Thymus (tissue), 11 donors: Measurements from ENCODE around the gene TBC1D9. TPM values are rescaled to one million over a fixed set of nuclear protein-coding genes. Genes with fewer than 3 reads are reported as not detected.
"Not testable (repeated sequence)": the region's sequence is repeated elsewhere in the genome, so short reads cannot be mapped to it uniquely, and the experiment has no call there.

Experiments used
- DNase-seq, 9 donors: peaks; one replicate each; pipeline ENCODE4 v3.0.0-alpha.2; 2013; ENCODE audit warnings: low spot score in 9 of 9, low read depth in 6 of 9, missing footprints in 1 of 9
- H3K27ac ChIP-seq, 2 donors: one replicate each; pipeline ENCODE4 v1.5.1; 2013; ENCODE audit warnings: control low read depth in 1 of 2, low read depth in 1 of 2, low read length in 1 of 2, mild to moderate bottlenecking in 1 of 2, moderate library complexity in 1 of 2
- H3K27me3 ChIP-seq, 2 donors: one replicate each; pipeline ENCODE4 v1.5.1; 2013; ENCODE audit warnings: low read length in 1 of 2; ENCODE audit not compliant: control insufficient read depth in 2 of 2, insufficient read depth in 1 of 2
- H3K36me3 ChIP-seq, 2 donors: one replicate each; pipeline ENCODE4 v1.5.1; 2013; ENCODE audit warnings: low read length in 1 of 2, mild to moderate bottlenecking in 1 of 2, moderate library complexity in 1 of 2; ENCODE audit not compliant: control insufficient read depth in 2 of 2, insufficient read depth in 2 of 2
- H3K4me1 ChIP-seq, 2 donors: one replicate each; pipeline ENCODE4 v1.5.1; 2013; ENCODE audit warnings: low read length in 2 of 2; ENCODE audit not compliant: control insufficient read depth in 2 of 2, insufficient read depth in 2 of 2
- H3K4me3 ChIP-seq, 2 donors: one replicate each; pipeline ENCODE4 v1.5.1; 2013; ENCODE audit warnings: low read length in 2 of 2, control low read depth in 1 of 2, mild to moderate bottlenecking in 1 of 2
- H3K9me3 ChIP-seq, 2 donors: one replicate each; pipeline ENCODE4 v1.5.1; 2013; ENCODE audit warnings: low read length in 1 of 2, mild to moderate bottlenecking in 1 of 2; ENCODE audit not compliant: control insufficient read depth in 2 of 2, insufficient read depth in 1 of 2
- WGBS: extraction: QIAGEN DNeasy Blood & Tissue Kit; methylation state at CpG from one replicate; pipeline ENCODE4 v1.1.7; 2013; 5-methylcytosine and 5-hydroxymethylcytosine counted together
- polyA plus RNA-seq: library from polyadenylated mRNA; stranded (reverse); fragments of 200-250 nt; gene quantifications from one replicate; pipeline ENCODE4 v1.2.3, GENCODE V29; 2013
- total RNA-seq: library from RNA; stranded (reverse); fragments of 120-200 nt; gene quantifications from one replicate; pipeline ENCODE4 v1.2.4, GENCODE V29; 2013
- donor health status: healthy.

The TBC1D9 gene
- total and polyA plus RNA-seq, 2 donors = 4.7 to 10.7 TPM

DNA sequence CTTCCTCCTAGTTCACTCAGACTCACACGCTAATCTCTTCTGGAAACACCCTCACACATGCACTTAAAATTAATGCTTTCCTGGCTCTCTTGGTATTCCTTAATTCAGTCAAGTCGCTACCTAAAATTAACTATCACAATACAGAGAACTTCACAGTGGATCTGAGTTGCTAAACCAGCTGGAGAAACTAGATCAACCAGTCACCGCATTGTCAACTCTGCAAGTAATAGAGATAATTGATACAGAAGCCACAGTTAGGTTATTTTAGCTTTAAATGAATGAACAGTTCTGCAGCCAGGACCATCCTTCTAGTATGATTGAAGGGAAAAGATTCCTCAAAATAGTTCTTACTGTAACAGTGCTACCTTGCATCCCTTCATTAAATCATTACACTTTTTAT, 6.0 kb upstream of the TBC1D9 start:
- H3K27me3 ChIP-seq = peaks cover 3 to 17% of the 10 kb centered on the region in 2 donors
- H3K4me1 ChIP-seq = no peaks in the 10 kb centered on the region
- no peaks in the 10 kb centered on the region for H3K9me3 ChIP-seq
- WGBS = 97% methylated on average over 3 of the region's 3 CpGs
- no peaks in the 10 kb centered on the region for H3K36me3 ChIP-seq
- no peak overlapping the region for H3K27ac ChIP-seq
- no peak for DNase-seq
- H3K4me3 ChIP-seq = no peak overlapping the region

DNA sequence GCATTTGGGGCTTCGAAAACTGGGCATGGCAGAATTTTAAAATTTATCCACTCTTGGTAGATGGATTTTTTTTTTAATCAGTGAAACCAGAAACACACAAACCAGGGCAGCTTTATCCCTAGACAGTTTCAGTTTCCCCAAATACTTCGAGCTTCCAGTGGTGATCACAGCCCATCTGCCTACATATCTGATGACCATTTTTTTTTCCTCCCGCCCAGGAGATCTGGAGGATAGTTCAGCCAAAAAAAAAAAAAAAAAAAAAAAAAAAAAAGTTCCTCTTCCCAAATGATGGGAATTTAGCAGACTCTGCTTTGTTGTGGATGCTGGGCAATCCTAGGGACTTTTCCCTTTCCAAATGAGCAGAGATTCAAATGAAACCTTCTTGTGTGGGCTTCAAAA, 1.0 kb upstream of the TBC1D9 start:
- H3K27ac ChIP-seq = peak overlapping the region in 1 of 2 donors; percentile 81
- peaks cover 6 to 8% of the 10 kb centered on the region in 2 donors for H3K4me1 ChIP-seq
- 52% methylated on average over 3 of the region's 3 CpGs for WGBS

GRCh38 chr4:140755774-140756318, 339 bp downstream of the TBC1D9 start:
- H3K9me3 ChIP-seq = no peaks in the 10 kb centered on the region
- peaks cover 26 to 56% of the 10 kb centered on the region in 2 donors for H3K27me3 ChIP-seq
- peak overlapping the region; percentile 41 to 48 for H3K4me3 ChIP-seq
- no peaks in the 10 kb centered on the region for H3K36me3 ChIP-seq
- H3K4me1 ChIP-seq = peaks cover 6 to 8% of the 10 kb centered on the region in 2 donors
- WGBS = under 1% methylated on average over 74 of the region's 74 CpGs
- H3K27ac ChIP-seq = peak overlapping the region; percentile 53 to 86
- DNase-seq = peak in 3 of 9 donors; percentile 2 to 27 (median 5)

More for the DNA sequence above, 1.0 kb upstream of the TBC1D9 start:
- Histone ChIP-seq H3K4me3 (no peak overlapping the region), H3K9me3 (no peaks in the 10 kb centered on the region), H3K27me3 (peaks cover 26 to 56% of the 10 kb centered on the region in 2 donors), H3K36me3 (no peaks in the 10 kb centered on the region)
- DNase-seq = peak in 1 of 9 donors; percentile 12

- H3K36me3 ChIP-seq = no peaks in the 10 kb centered on the region
- peak overlapping the region; percentile 53 to 86 for H3K27ac ChIP-seq
- WGBS = 68% methylated on average over 8 of the region's 8 CpGs
- H3K27me3 ChIP-seq = peaks cover 26 to 56% of the 10 kb centered on the region in 2 donors
- peak overlapping the region; percentile 26 to 48 for H3K4me3 ChIP-seq
- H3K4me1 ChIP-seq = peaks cover 6 to 8% of the 10 kb centered on the region in 2 donors
- no peak for DNase-seq
- no peaks in the 10 kb centered on the region for H3K9me3 ChIP-seq
These were observed 1.0 kb downstream of the TBC1D9 start for GRCh38 chr4:140754918-140755773.

DNA sequence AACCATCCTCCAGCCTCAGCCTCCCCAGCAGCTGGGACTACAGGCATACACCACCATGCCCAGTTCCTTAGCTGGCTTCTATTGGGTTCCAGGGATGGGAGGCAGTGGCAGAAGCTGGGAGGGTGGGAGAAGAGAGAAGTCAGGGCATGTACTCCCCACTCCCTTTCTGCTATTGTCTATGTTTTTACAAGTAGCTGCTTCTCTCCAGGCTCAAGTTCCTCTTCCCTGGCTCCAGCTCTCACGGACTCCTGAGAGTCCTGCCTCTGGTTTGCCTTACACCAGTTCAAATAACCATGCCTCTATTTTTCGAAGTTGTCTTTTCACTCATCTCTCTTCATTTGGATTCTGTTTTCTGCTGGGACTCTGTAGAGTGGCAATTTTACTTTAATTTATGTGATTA, 2.9 kb downstream of the TBC1D9 start:
- Histone ChIP-seq H3K9me3 (no peaks in the 10 kb centered on the region), H3K4me3 (no peak overlapping the region)

GRCh38 chr4:140752291-140753068, 3.7 kb downstream of the TBC1D9 start:
- DNase-seq = no peak
- H3K27ac ChIP-seq = no peak overlapping the region
- H3K27me3 ChIP-seq = peaks cover 24 to 42% of the 10 kb centered on the region in 2 donors
- no peak overlapping the region for H3K4me3 ChIP-seq
- no peaks in the 10 kb centered on the region for H3K36me3 ChIP-seq
- H3K4me1 ChIP-seq = peaks cover 6 to 8% of the 10 kb centered on the region in 2 donors
- H3K9me3 ChIP-seq = no peaks in the 10 kb centered on the region

More for the DNA sequence above, 2.9 kb downstream of the TBC1D9 start:
- Histone ChIP-seq H3K27me3 (peaks cover 26 to 50% of the 10 kb centered on the region in 2 donors), H3K4me1 (peaks cover 6 to 8% of the 10 kb centered on the region in 2 donors), H3K36me3 (no peaks in the 10 kb centered on the region), H3K27ac (no peak overlapping the region)
- no peak for DNase-seq
- 88% methylated on average over 2 of the region's 2 CpGs for WGBS

DNA sequence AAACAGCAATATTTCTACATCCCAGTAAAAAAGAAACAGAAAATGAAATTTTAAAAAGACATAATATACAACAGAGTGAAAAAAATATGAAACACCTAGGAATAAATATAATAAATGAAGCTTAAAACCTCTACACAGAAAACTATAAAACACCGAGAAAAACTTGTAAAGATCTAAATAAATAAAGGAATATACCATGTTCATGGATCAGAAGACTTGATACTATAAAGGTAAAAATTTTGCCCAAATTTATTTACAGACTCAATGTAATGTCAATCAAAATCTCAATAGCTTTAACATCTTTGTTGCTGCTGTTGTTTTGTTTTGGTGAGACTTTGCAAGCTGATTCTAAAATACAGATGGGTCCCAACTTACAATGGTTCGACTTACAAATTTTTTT, 5.7 kb downstream of the TBC1D9 start:
- no peaks in the 10 kb centered on the region for H3K4me1 ChIP-seq
- no peak overlapping the region for H3K27ac ChIP-seq
- no peaks in the 10 kb centered on the region for H3K9me3 ChIP-seq
- H3K27me3 ChIP-seq = peaks cover 10 to 23% of the 10 kb centered on the region in 2 donors
- WGBS = over 99% methylated on average over 2 of the region's 2 CpGs
- H3K4me3 ChIP-seq = no peak overlapping the region
- no peak for DNase-seq
- no peaks in the 10 kb centered on the region for H3K36me3 ChIP-seq

DNA sequence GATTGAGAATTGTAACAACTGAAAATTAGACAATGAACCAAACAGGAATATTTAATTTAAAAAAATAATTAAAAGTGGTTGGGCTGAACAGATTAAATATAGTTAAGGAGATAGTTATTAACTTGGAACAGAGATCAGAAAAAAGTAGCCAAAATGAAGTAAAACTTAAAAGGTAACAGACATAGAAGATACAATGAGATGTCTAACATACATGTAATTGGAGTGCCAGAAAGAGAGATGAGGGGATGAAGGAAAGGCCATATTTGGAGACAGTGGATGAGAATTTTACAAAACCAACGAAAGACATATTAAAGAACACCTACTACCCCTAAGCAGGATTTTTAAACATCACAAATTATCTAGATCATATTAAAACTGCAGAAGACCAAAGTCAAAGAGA, 8.0 kb downstream of the TBC1D9 start:
- Histone ChIP-seq H3K9me3 (no peaks in the 10 kb centered on the region), H3K27ac (no peak overlapping the region), H3K36me3 (no peaks in the 10 kb centered on the region), H3K4me1 (no peaks in the 10 kb centered on the region), H3K4me3 (no peak overlapping the region), H3K27me3 (peaks cover 3 to 6% of the 10 kb centered on the region in 2 donors)
- DNase-seq = no peak
- WGBS = 100% methylated on average over 1 of the region's 1 CpG

DNA sequence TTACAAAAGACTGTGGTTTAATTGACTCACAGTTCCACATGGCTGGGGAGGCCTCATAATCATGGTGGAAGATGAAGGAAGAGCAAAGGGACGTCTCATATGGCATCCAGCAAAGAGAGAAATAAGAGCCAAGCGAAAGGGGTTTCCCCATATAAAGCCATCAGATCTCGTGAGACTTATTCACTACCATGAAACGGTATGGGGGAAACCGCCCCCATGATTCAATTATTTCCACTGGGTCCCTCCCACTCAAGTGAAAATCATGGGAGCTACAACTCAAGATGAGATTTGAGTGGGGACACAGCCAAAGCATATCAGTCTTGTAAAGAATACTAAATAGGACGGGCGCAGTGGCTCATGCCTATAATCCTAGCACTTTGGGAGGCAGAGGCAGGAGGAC, 9.6 kb downstream of the TBC1D9 start:
- not testable (repeated sequence) for H3K4me3 ChIP-seq, DNase-seq, H3K27me3 ChIP-seq, H3K9me3 ChIP-seq, H3K36me3 ChIP-seq, H3K27ac ChIP-seq, H3K4me1 ChIP-seq
- 97% methylated on average over 7 of the region's 7 CpGs for WGBS
